ENCODE measurements around the gene ADD3. TPM values are rescaled to one million over a fixed set of nuclear protein-coding genes. Genes with fewer than 3 reads are reported as not detected.

Gene ADD3
- total RNA-seq, 1 experiment from 2014 or later, result 57.8 TPM

DNA sequence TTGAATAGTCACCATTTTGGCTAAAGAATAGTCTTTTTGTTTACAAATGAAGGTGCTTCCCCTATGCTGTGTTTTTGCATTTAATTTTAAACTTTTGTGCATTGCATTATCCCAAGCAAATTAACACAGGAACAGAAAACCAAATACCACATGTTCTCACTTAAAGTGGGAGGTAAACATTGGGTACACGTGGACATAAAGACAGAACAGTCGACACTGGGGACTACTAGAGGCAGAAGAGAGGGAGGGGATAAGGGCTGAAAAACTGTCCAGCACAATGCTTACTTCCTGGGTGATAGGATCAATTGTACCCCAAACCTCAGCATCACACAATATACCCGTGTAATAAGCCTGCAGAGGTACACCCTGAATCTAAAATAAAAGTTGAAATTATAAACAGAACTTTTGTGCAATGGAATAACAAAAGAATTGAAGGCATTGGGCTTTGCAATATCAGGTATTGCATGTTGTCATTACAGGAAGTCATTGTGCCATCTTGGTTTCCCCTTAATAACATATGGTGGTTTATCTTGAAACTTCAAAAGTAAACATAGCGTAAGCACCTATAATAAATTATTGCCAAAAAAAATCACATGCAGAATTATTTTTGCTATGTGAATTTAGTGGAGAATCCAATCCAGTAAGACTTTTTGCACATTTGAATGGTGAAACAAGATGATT is 16.1 kb downstream of the ADD3 start:
- Histone ChIP-seq H3K36me3 (no peaks in the 10 kb centered on the region), H3K4me1 (no peaks in the 10 kb centered on the region), H3K4me3 (no peak overlapping the region), H3K9me3 (replicated peaks) (no peaks in the 10 kb centered on the region), H3K27ac (no peak overlapping the region), H3K27me3 (no peaks in the 10 kb centered on the region)
- DNase-seq, result no peak

DNA sequence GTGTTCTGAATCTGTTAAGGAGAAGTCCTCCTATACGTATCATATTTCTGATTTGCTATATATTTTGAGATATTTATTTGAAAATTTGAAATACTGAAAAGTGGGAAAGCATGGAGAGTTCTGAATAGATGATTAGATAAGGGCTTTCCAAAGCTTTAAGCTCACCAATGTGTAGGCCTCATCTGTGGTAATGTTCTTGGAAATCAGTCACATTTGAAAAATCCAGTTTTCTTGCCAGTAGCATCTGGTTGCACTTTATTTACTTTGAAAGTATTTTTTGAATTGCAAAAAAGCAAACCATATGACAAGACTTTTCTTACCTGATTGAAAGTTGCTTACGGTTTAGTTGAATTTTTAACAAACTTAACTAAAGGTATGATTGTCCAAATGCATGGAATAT is 21.7 kb downstream of the ADD3 start:
- H3K4me3 ChIP-seq, result no peak overlapping the region
- no peak for DNase-seq
- no peaks in the 10 kb centered on the region for H3K27me3 ChIP-seq
- no peaks in the 10 kb centered on the region for H3K9me3 ChIP-seq (replicated peaks)
- H3K4me1 ChIP-seq, result no peaks in the 10 kb centered on the region
- H3K36me3 ChIP-seq, result no peaks in the 10 kb centered on the region
- H3K27ac ChIP-seq, result no peak overlapping the region

GRCh38 chr10:110032801-110033700 is 25.3 kb downstream of the ADD3 start:
- Histone ChIP-seq H3K27ac (no peak overlapping the region), H3K36me3 (no peaks in the 10 kb centered on the region), H3K4me3 (no peak overlapping the region), H3K4me1 (no peaks in the 10 kb centered on the region), H3K9me3 (replicated peaks) (no peaks in the 10 kb centered on the region), H3K27me3 (no peaks in the 10 kb centered on the region)
- no peak for DNase-seq

GRCh38 chr10:110033701-110034235 is 26.0 kb downstream of the ADD3 start:
- no peak overlapping the region for H3K4me3 ChIP-seq
- H3K9me3 ChIP-seq (replicated peaks), result no peaks in the 10 kb centered on the region
- no peaks in the 10 kb centered on the region for H3K4me1 ChIP-seq
- no peaks in the 10 kb centered on the region for H3K27me3 ChIP-seq
- no peak overlapping the region for H3K27ac ChIP-seq
- no peak for DNase-seq
- no peaks in the 10 kb centered on the region for H3K36me3 ChIP-seq

GRCh38 chr10:110034596-110034995 is 26.8 kb downstream of the ADD3 start:
- Histone ChIP-seq H3K27ac (no peak overlapping the region), H3K27me3 (no peaks in the 10 kb centered on the region), H3K4me3 (no peak overlapping the region), H3K9me3 (replicated peaks) (no peaks in the 10 kb centered on the region), H3K4me1 (no peaks in the 10 kb centered on the region), H3K36me3 (no peaks in the 10 kb centered on the region)
- DNase-seq, result no peak

GRCh38 chr10:110035070-110035921 is 27.5 kb downstream of the ADD3 start:
- H3K27ac ChIP-seq, result no peak overlapping the region
- H3K9me3 ChIP-seq (replicated peaks), result no peaks in the 10 kb centered on the region
- no peak for DNase-seq
- H3K4me1 ChIP-seq, result no peaks in the 10 kb centered on the region
- no peak overlapping the region for H3K4me3 ChIP-seq
- H3K36me3 ChIP-seq, result no peaks in the 10 kb centered on the region
- H3K27me3 ChIP-seq, result no peaks in the 10 kb centered on the region

DNA sequence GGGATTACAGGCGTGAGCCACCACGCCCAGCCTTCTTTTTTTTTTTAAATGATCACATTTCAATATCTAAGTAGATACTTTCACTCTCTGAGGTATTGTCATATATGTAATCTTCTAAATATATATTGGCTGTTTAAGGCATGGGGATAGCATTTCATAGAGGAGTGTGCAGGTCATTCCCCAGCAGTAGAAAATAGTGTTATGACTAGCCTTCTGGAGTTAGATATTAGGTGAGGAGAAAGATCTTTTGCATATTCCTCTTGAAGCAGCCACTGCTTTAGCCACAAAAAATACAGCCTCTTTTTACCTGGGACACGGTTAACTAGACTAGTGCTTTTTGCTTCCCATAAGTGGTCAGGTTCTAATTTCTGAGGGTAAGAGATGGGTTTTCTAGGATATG is 28.9 kb downstream of the ADD3 start:
- no peak for DNase-seq
- H3K4me3 ChIP-seq, result no peak overlapping the region
- H3K36me3 ChIP-seq, result no peaks in the 10 kb centered on the region
- H3K27me3 ChIP-seq, result no peaks in the 10 kb centered on the region
- H3K27ac ChIP-seq, result no peak overlapping the region
- no peaks in the 10 kb centered on the region for H3K4me1 ChIP-seq
- no peaks in the 10 kb centered on the region for H3K9me3 ChIP-seq (replicated peaks)

- no peak for DNase-seq
- no peak overlapping the region for H3K27ac ChIP-seq
- H3K9me3 ChIP-seq (replicated peaks), result no peaks in the 10 kb centered on the region
- no peaks in the 10 kb centered on the region for H3K4me1 ChIP-seq
- no peak overlapping the region for H3K4me3 ChIP-seq
- H3K36me3 ChIP-seq, result no peaks in the 10 kb centered on the region
- no peaks in the 10 kb centered on the region for H3K27me3 ChIP-seq
Measured at GRCh38 chr10:110039254-110039653, 31.5 kb downstream of the ADD3 start.

DNA sequence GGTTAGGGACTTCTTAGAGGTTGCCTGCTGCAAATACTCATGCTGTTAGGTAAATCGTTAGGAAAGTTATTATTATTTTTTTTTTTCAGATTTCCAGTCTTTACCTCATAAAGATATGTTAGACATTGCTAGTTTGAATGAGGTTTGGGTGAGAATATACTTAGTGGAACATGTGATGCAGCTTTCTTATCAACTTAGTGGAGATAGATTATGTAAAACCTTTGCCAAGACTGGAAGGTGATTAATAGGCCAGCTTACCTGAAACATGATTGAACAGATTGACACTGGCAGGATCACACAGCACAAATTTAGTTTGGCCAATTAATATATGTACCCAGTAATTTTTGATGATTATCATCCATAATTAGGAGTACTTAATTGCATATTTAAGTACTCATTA is 32.3 kb downstream of the ADD3 start:
- DNase-seq, result no peak
- H3K4me1 ChIP-seq, result no peaks in the 10 kb centered on the region
- no peak overlapping the region for H3K4me3 ChIP-seq
- H3K27ac ChIP-seq, result no peak overlapping the region
- no peaks in the 10 kb centered on the region for H3K27me3 ChIP-seq
- no peaks in the 10 kb centered on the region for H3K9me3 ChIP-seq (replicated peaks)
- H3K36me3 ChIP-seq, result no peaks in the 10 kb centered on the region

GRCh38 chr10:110040767-110041478 is 33.1 kb downstream of the ADD3 start:
- H3K27ac ChIP-seq, result no peak overlapping the region
- no peak overlapping the region for H3K4me3 ChIP-seq
- no peaks in the 10 kb centered on the region for H3K36me3 ChIP-seq
- no peak for DNase-seq
- no peaks in the 10 kb centered on the region for H3K27me3 ChIP-seq
- no peaks in the 10 kb centered on the region for H3K9me3 ChIP-seq (replicated peaks)
- no peaks in the 10 kb centered on the region for H3K4me1 ChIP-seq

- H3K4me1 ChIP-seq, result no peaks in the 10 kb centered on the region
Measured at GRCh38 chr10:110041479-110041829, 33.7 kb downstream of the ADD3 start.

DNA sequence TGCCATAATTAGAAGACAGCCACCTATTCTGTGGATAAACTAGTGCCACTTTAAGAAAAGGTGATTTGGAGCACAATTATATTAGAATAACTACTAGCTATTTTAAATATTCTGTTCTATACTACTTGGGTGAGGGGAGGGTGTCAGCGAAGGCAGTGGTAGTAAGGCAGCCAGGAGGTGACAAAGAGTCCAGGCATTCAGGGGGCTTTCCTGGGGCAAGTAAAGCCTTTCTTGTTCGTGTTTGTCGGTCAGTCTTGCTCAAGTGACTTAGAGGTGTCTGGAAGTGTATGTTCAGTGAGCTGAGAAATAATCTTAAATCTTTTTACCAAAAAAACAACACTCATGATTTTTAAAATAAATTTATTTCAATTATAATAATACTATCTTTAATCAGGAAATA is 34.4 kb downstream of the ADD3 start:
- Histone ChIP-seq H3K4me3 (no peak overlapping the region), H3K27me3 (no peaks in the 10 kb centered on the region), H3K36me3 (no peaks in the 10 kb centered on the region), H3K4me1 (no peaks in the 10 kb centered on the region), H3K9me3 (replicated peaks) (no peaks in the 10 kb centered on the region), H3K27ac (no peak overlapping the region)
- DNase-seq, result no peak

More at GRCh38 chr10:110041479-110041829, 33.7 kb downstream of the ADD3 start:
- H3K4me3 ChIP-seq, result no peak overlapping the region
- DNase-seq, result no peak
- no peaks in the 10 kb centered on the region for H3K9me3 ChIP-seq (replicated peaks)
- H3K36me3 ChIP-seq, result no peaks in the 10 kb centered on the region
- H3K27ac ChIP-seq, result no peak overlapping the region
- no peaks in the 10 kb centered on the region for H3K27me3 ChIP-seq

DNA sequence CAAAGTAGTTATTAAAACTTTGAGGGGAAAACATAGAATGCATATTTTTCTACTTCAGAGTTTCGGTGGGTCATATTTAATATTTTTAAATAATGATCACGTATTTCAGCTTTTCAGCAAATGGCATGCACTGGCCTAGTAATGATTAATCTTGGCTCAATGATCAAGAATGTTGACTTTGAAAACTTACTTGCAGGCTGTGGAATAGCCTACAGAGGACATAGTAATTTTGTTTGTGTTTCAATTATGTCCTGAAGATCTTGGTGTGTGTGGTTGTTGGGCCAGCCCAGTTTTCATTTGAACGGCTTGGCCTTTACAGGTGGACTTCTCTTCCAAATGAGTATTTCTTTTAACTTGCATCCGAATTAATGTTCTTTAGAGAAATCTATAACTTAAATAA is 35.1 kb downstream of the ADD3 start:
- no peaks in the 10 kb centered on the region for H3K36me3 ChIP-seq
- H3K4me3 ChIP-seq, result no peak overlapping the region
- H3K9me3 ChIP-seq (replicated peaks), result 0 out of 2 replicates have a peak, but pooled peaks cover 2% of the 10 kb centered on the region
- no peak overlapping the region for H3K27ac ChIP-seq
- DNase-seq, result no peak
- H3K4me1 ChIP-seq, result no peaks in the 10 kb centered on the region
- H3K27me3 ChIP-seq, result no peaks in the 10 kb centered on the region

DNA sequence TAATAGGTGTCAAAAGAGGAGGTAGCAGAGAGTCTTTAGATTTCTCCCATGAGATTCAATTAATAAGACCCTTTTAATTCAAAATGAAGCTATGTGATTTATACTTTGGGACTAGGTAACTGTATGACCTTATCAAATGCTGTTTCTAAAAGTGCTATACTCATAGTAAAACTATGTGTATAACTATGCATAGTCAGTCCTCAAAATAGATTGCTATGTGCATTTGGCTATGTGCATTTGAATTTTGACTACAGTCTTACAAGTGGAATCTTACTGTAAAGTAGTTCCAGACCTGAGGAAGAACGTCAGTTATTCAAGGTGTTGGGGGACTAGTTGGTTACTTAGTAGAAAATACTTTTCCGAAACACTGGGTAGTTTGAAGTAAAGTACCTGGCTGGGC is 36.9 kb downstream of the ADD3 start:
- Histone ChIP-seq H3K36me3 (no peaks in the 10 kb centered on the region), H3K9me3 (replicated peaks) (peaks cover 14% of the 10 kb centered on the region; the same call in 1 of the 2 replicates), H3K27me3 (no peaks in the 10 kb centered on the region), H3K4me1 (no peaks in the 10 kb centered on the region), H3K27ac (no peak overlapping the region), H3K4me3 (no peak overlapping the region)
- no peak for DNase-seq

All from SJCRH30 (cell line).